Endodermal cell (in vitro differentiated cells): ENCODE data around the gene CCDC200. TPM values are rescaled to one million over a fixed set of nuclear protein-coding genes. Genes with fewer than 3 reads are reported as not detected.
A peak's percentile ranks its signal among the peaks of the same experiment; 100 is the strongest.
"Not testable (repeated sequence)": the region's sequence is repeated elsewhere in the genome, so short reads cannot be mapped to it uniquely, and the experiment has no call there.

Experiments used
- DNase-seq: peaks from one replicate; pipeline ENCODE4 v3.0.0-alpha.2; 2017
- H3K27ac ChIP-seq: 2 replicates; pipeline ENCODE4 v1.5.1; 2013; ENCODE audit warnings: mild to moderate bottlenecking, low read depth, low read length, moderate library complexity
- H3K27me3 ChIP-seq: 2 replicates; pipeline ENCODE4 v1.6.1; 2013; ENCODE audit warnings: mild to moderate bottlenecking, low read length, moderate library complexity; ENCODE audit not compliant: insufficient read depth, control insufficient read depth, poor library complexity, severe bottlenecking
- H3K36me3 ChIP-seq: 2 replicates; pipeline ENCODE4 v1.7.0; 2013; ENCODE audit warnings: mild to moderate bottlenecking, low read length, moderate library complexity; ENCODE audit not compliant: control insufficient read depth, insufficient read depth
- H3K4me1 ChIP-seq: one replicate; pipeline ENCODE4 v1.7.0; 2013; ENCODE audit warnings: low read length; ENCODE audit not compliant: control insufficient read depth, insufficient read depth
- H3K4me3 ChIP-seq: 2 replicates; pipeline ENCODE4 v1.5.1; 2013; ENCODE audit warnings: mild to moderate bottlenecking, low read length, moderate library complexity
- H3K9ac ChIP-seq: 2 replicates; pipeline ENCODE4 v1.6.1; 2013; ENCODE audit warnings: mild to moderate bottlenecking, low read length, moderate library complexity; ENCODE audit not compliant: poor library complexity, severe bottlenecking; ENCODE audit errors: extremely low read depth
- H3K9me3 ChIP-seq: 2 replicates; pipeline ENCODE4 v1.6.1; 2013; ENCODE audit warnings: mild to moderate bottlenecking, low read length, moderate library complexity; ENCODE audit not compliant: control insufficient read depth
- H3K27ac Mint-ChIP-seq: 2 replicates; pipeline ENCODE4 v1.8.0; 2020; ENCODE audit warnings: mixed read lengths
- H3K27me3 Mint-ChIP-seq: 2 replicates; pipeline ENCODE4 v1.8.0; 2021; ENCODE audit warnings: mild to moderate bottlenecking, mixed read lengths; ENCODE audit not compliant: insufficient read depth
- H3K36me3 Mint-ChIP-seq: 2 replicates; pipeline ENCODE4 v1.8.0; 2020; ENCODE audit warnings: low read depth, mixed read lengths
- H3K4me1 Mint-ChIP-seq: 2 replicates; pipeline ENCODE4 v1.8.0; 2020; ENCODE audit warnings: mixed read lengths
- H3K4me3 Mint-ChIP-seq: 2 replicates; pipeline ENCODE4 v1.8.0; 2020; ENCODE audit warnings: mild to moderate bottlenecking, moderate library complexity, mixed read lengths
- H3K9me3 Mint-ChIP-seq: 2 replicates; pipeline ENCODE4 v1.8.0; 2020; ENCODE audit warnings: mild to moderate bottlenecking, mixed read lengths
- WGBS, 2 experiments: methylation state at CpG; one replicate each; pipeline versions ENCODE4 v1.1.5 to v1.1.7; 2013; ENCODE audit warnings: missing lambda C conversion rate in 2 of 2, mixed read lengths in 1 of 2; ENCODE audit not compliant: insufficient coverage in 1 of 2, insufficient read length in 1 of 2; 5-methylcytosine and 5-hydroxymethylcytosine counted together
- total RNA-seq, 2 donors: library from RNA; stranded (reverse); fragmentation: NEBNext Ultra II Directional in 1 of 2; extraction: Animal tissue kit (Norgen Biotek cat#: 25700) in 1 of 2; gene quantifications; 2 replicates in 1 of 2; 3 replicates in 1 of 2; pipeline ENCODE4 v1.2.1, GENCODE V29; 2021

Gene CCDC200
- total RNA-seq, 2 donors from 2014 or later, result not detected

- H3K36me3 ChIP-seq, H3K4me1 ChIP-seq, H3K9me3 ChIP-seq, H3K9ac ChIP-seq, H3K4me1 Mint-ChIP-seq, H3K9me3 Mint-ChIP-seq, H3K27ac Mint-ChIP-seq, H3K36me3 Mint-ChIP-seq, H3K27ac ChIP-seq, H3K4me3 ChIP-seq, H3K27me3 Mint-ChIP-seq, DNase-seq, H3K27me3 ChIP-seq, H3K4me3 Mint-ChIP-seq: not testable (repeated sequence)
- no CpG with 5 or more reads among the region's 26 CpGs for WGBS, 2 experiments
Observed at GRCh38 chr17:43239597-43239996, 11.2 kb upstream of the CCDC200 start.

- no CpG with 5 or more reads among the region's 31 CpGs for WGBS, 2 experiments
- not testable (repeated sequence) for H3K27me3 Mint-ChIP-seq, H3K27ac ChIP-seq, H3K4me1 ChIP-seq, H3K36me3 ChIP-seq, H3K4me3 ChIP-seq, H3K36me3 Mint-ChIP-seq, H3K9me3 Mint-ChIP-seq, H3K9me3 ChIP-seq, DNase-seq, H3K27me3 ChIP-seq, H3K4me3 Mint-ChIP-seq, H3K27ac Mint-ChIP-seq, H3K4me1 Mint-ChIP-seq, H3K9ac ChIP-seq
Observed at GRCh38 chr17:43233877-43234276, 5.5 kb upstream of the CCDC200 start, which contains the start of gene RNU2-1. TSS of gene RNU2-1 (minus strand) at chr17:43233977.

- H3K36me3 ChIP-seq, H3K4me3 ChIP-seq, H3K4me3 Mint-ChIP-seq, H3K4me1 ChIP-seq, H3K27me3 ChIP-seq, DNase-seq, H3K4me1 Mint-ChIP-seq, H3K9me3 ChIP-seq, H3K27ac Mint-ChIP-seq, H3K9ac ChIP-seq, H3K27me3 Mint-ChIP-seq, H3K36me3 Mint-ChIP-seq, H3K27ac ChIP-seq, H3K9me3 Mint-ChIP-seq: not testable (repeated sequence)
- WGBS, 2 experiments, result no CpG with 5 or more reads among the region's 15 CpGs
Observed at GRCh38 chr17:43233263-43233662, 4.8 kb upstream of the CCDC200 start.

- H3K9ac ChIP-seq, result not testable (repeated sequence)
- peak; percentile 71 for DNase-seq
Observed at GRCh38 chr17:43232021-43232699, 3.7 kb upstream of the CCDC200 start.

GRCh38 chr17:43231205-43232020, 3.0 kb upstream of the CCDC200 start:
- peak; percentile 33 for DNase-seq
- WGBS, 2 experiments, result 93% methylated on average over 11 of the region's 40 CpGs; no CpG with 5 or more reads in 1 of the 2 experiments
- H3K4me3 Mint-ChIP-seq, H3K36me3 Mint-ChIP-seq, H3K4me1 ChIP-seq, H3K9me3 ChIP-seq, H3K36me3 ChIP-seq, H3K4me1 Mint-ChIP-seq, H3K27ac ChIP-seq, H3K27me3 ChIP-seq, H3K4me3 ChIP-seq, H3K9ac ChIP-seq, H3K27ac Mint-ChIP-seq, H3K9me3 Mint-ChIP-seq, H3K27me3 Mint-ChIP-seq: not testable (repeated sequence)

More at GRCh38 chr17:43232021-43232699, 3.7 kb upstream of the CCDC200 start:
- H3K4me1 Mint-ChIP-seq, H3K4me3 Mint-ChIP-seq, H3K4me1 ChIP-seq, H3K36me3 ChIP-seq, H3K4me3 ChIP-seq, H3K27me3 Mint-ChIP-seq, H3K9me3 Mint-ChIP-seq, H3K9me3 ChIP-seq, H3K27ac ChIP-seq, H3K27me3 ChIP-seq, H3K36me3 Mint-ChIP-seq: not testable (repeated sequence)
- WGBS, 2 experiments, result 93 to 100% methylated on average over 8 to 11 of the region's 24 CpGs
- H3K27ac Mint-ChIP-seq, result peak overlapping the region; percentile 8
